CD14-positive monocyte (primary cell): Measurements from ENCODE around the gene HECW1. TPM values are rescaled to one million over a fixed set of nuclear protein-coding genes. Genes with fewer than 3 reads are reported as not detected.

Source experiments
- DNase-seq, 3 donors: peaks; one replicate each; pipeline ENCODE4 v3.0.0-alpha.2; 2011 to 2022
- H2AFZ ChIP-seq: 2 replicates; pipeline ENCODE4 v1.6.0; 2012; ENCODE audit warnings: mild to moderate bottlenecking, low read depth, low read length, inconsistent platforms; ENCODE audit not compliant: insufficient read depth, poor library complexity, severe bottlenecking
- H3K27ac ChIP-seq, 2 donors: 1 replicate in 1 of 2; 2 replicates in 1 of 2; pipeline ENCODE4 v1.5.1; 2012 to 2013; ENCODE audit warnings: low read length in 2 of 2, control low read depth in 1 of 2, inconsistent platforms in 1 of 2, low read depth in 1 of 2, mild to moderate bottlenecking in 1 of 2
- H3K27me3 ChIP-seq, 2 donors: one replicate each; pipeline versions ENCODE4 v1.6.0 to v1.6.1; 2011 to 2013; ENCODE audit warnings: low read length in 2 of 2; ENCODE audit not compliant: control insufficient read depth in 2 of 2, insufficient read depth in 2 of 2
- H3K36me3 ChIP-seq, 2 donors: replicated peaks in 1 of 2; 1 replicate in 1 of 2; 2 replicates in 1 of 2; pipeline versions ENCODE4 v1.5.1 to v1.6.1; 2012 to 2013; ENCODE audit warnings: low read length in 2 of 2, control low read depth in 1 of 2, inconsistent platforms in 1 of 2, mild to moderate bottlenecking in 1 of 2; ENCODE audit not compliant: insufficient read depth in 2 of 2, control insufficient read depth in 1 of 2
- H3K4me1 ChIP-seq, 2 donors: 1 replicate in 1 of 2; 2 replicates in 1 of 2; pipeline versions ENCODE4 v1.5.1 to v1.6.1; 2012 to 2013; ENCODE audit warnings: low read length in 2 of 2, control low read depth in 1 of 2, inconsistent platforms in 1 of 2, mild to moderate bottlenecking in 1 of 2, moderate library complexity in 1 of 2; ENCODE audit not compliant: insufficient read depth in 2 of 2, control insufficient read depth in 1 of 2
- H3K4me2 ChIP-seq: replicated peaks from 2 replicates; pipeline ENCODE3; 2012; ENCODE audit warnings: low read length, moderate library complexity, mild to moderate bottlenecking; ENCODE audit not compliant: poor library complexity, severe bottlenecking; ENCODE audit errors: extremely low read depth
- H3K4me3 ChIP-seq, 3 experiments: fragments of 200-600 bp in 1 of 3; sonication (generic) in 1 of 3; replicated peaks in 1 of 3; 1 replicate in 2 of 3; 2 replicates in 1 of 3; pipeline ENCODE4 v1.5.1; 2011 to 2013; ENCODE audit warnings: low read length in 3 of 3, mild to moderate bottlenecking in 3 of 3, control low read depth in 2 of 3, low read depth in 2 of 3, inconsistent platforms in 1 of 3, moderate library complexity in 1 of 3
- H3K79me2 ChIP-seq: 2 replicates; pipeline ENCODE4 v1.6.0; 2012; ENCODE audit warnings: mild to moderate bottlenecking, control low read depth, inconsistent platforms, low read length, moderate library complexity; ENCODE audit not compliant: insufficient read depth
- H3K9ac ChIP-seq: 2 replicates; pipeline ENCODE4 v1.6.0; 2017; ENCODE audit warnings: low read length, mild to moderate bottlenecking; ENCODE audit not compliant: insufficient read depth, poor library complexity, severe bottlenecking
- H3K9me3 ChIP-seq, 2 donors: replicated peaks in 1 of 2; 1 replicate in 1 of 2; 2 replicates in 1 of 2; pipeline versions ENCODE4 v1.5.1 to v1.6.1; 2012 to 2013; ENCODE audit warnings: low read length in 2 of 2, control low read depth in 1 of 2; ENCODE audit not compliant: control insufficient read depth in 1 of 2, insufficient read depth in 1 of 2
- H4K20me1 ChIP-seq: 2 replicates; pipeline ENCODE4 v1.6.0; 2012; ENCODE audit warnings: mild to moderate bottlenecking, low read length, control low read depth, moderate library complexity; ENCODE audit not compliant: insufficient read depth
- H3K27ac Mint-ChIP-seq, 7 donors: one replicate each; pipeline ENCODE4 v1.8.0; 2020; ENCODE audit warnings: mild to moderate bottlenecking in 7 of 7, mixed read lengths in 7 of 7, moderate library complexity in 6 of 7, inconsistent platforms in 2 of 7
- H3K27me3 Mint-ChIP-seq, 3 donors: one replicate each; pipeline ENCODE4 v1.8.0; 2021 to 2022; ENCODE audit warnings: low read depth in 3 of 3, mild to moderate bottlenecking in 3 of 3, mixed read lengths in 3 of 3, moderate library complexity in 3 of 3, inconsistent platforms in 1 of 3
- H3K36me3 Mint-ChIP-seq, 2 donors: one replicate each; pipeline ENCODE4 v1.8.0; 2020; ENCODE audit warnings: mixed read lengths in 2 of 2, inconsistent platforms in 1 of 2, mild to moderate bottlenecking in 1 of 2
- H3K4me1 Mint-ChIP-seq: one replicate; pipeline ENCODE4 v1.8.0; 2020; ENCODE audit warnings: mild to moderate bottlenecking, mixed read lengths
- H3K4me3 Mint-ChIP-seq, 2 donors: one replicate each; pipeline ENCODE4 v1.8.0; 2020; ENCODE audit warnings: mild to moderate bottlenecking in 2 of 2, mixed read lengths in 2 of 2, moderate library complexity in 1 of 2
- H3K9me3 Mint-ChIP-seq, 7 donors: one replicate each; pipeline ENCODE4 v1.8.0; 2020 to 2022; ENCODE audit warnings: mixed read lengths in 7 of 7, mild to moderate bottlenecking in 6 of 7, moderate library complexity in 6 of 7, inconsistent platforms in 2 of 7
- CTCF ChIP-seq: fragments of 200-600 bp; IDR thresholded peaks from one replicate; pipeline ENCODE4 v1.8.0; 2022; ENCODE audit warnings: antibody characterized with exemption, mild to moderate bottlenecking
- WGBS: methylation state at CpG from one replicate; pipeline ENCODE4 v1.1.5; 2013; ENCODE audit warnings: missing lambda C conversion rate; ENCODE audit not compliant: insufficient coverage; 5-methylcytosine and 5-hydroxymethylcytosine counted together
- intact Hi-C, 2 donors: fragments of 100-400 bp; cut with micrococcal nuclease; formaldehyde crosslinking; loops; one replicate each; pipeline versions ENCODE4 v1.15.0 to v1.15.1; 2023
- polyA plus RNA-seq, 3 donors: library from polyadenylated mRNA; depleted of rRNA in 1 of 3; unstranded in 2 of 3; stranded (reverse) in 1 of 3; fragments of 300-500 nt in 2 of 3; fragments of >200 nt in 1 of 3; fragmentation: Illumina TruSeq in 2 of 3; gene quantifications; 1 replicate in 2 of 3; 2 replicates in 1 of 3; pipeline ENCODE4 v1.2.3, GENCODE V29; 2012 to 2021

Gene HECW1
- polyA plus RNA-seq, 3 donors: not detected

- TF ChIP-seq CTCF: no peak
- H3K4me1 Mint-ChIP-seq: no peaks in the 10 kb centered on the region
- Histone ChIP-seq H3K4me1 (no peaks in the 10 kb centered on the region), H2AFZ (no peak overlapping the region), H3K27ac (no peak overlapping the region), H3K4me3 (no peak overlapping the region), H3K4me2 (no peak overlapping the region), H3K27me3 (no peaks in the 10 kb centered on the region), H3K9me3 (no peaks in the 10 kb centered on the region), H3K79me2 (no peaks in the 10 kb centered on the region), H3K9ac (no peak overlapping the region), H3K36me3 (no peaks in the 10 kb centered on the region), H4K20me1 (no peaks in the 10 kb centered on the region)
- intact Hi-C loops: no loop called here
- peaks cover 0 to 7% (median 0%) of the 10 kb centered on the region in 7 donors for H3K9me3 Mint-ChIP-seq
- 80% methylated on average over 1 of the region's 2 CpGs for WGBS
- H3K4me3 Mint-ChIP-seq: peak overlapping the region in 1 of 2 donors; percentile 22
- H3K27me3 Mint-ChIP-seq: peaks cover 4 to 7% (median 4%) of the 10 kb centered on the region in 3 donors
- no peak for DNase-seq
- no peak overlapping the region for H3K27ac Mint-ChIP-seq
- no peaks in the 10 kb centered on the region for H3K36me3 Mint-ChIP-seq
Observed at GRCh38 chr7:43281268-43281667, 168.8 kb downstream of the HECW1 start.

- H4K20me1 ChIP-seq: no peaks in the 10 kb centered on the region
- peaks cover 0 to 7% of the 10 kb centered on the region in 2 donors for H3K9me3 ChIP-seq
- H3K9me3 Mint-ChIP-seq: peaks cover 2 to 21% (median 6%) of the 10 kb centered on the region in 7 donors
- no peak overlapping the region for H3K27ac Mint-ChIP-seq
- no peak for DNase-seq
- no peak for TF ChIP-seq CTCF
- peaks cover 2 to 4% (median 3%) of the 10 kb centered on the region in 3 donors for H3K27me3 Mint-ChIP-seq
- H3K4me3 ChIP-seq: no peak overlapping the region
- no peak overlapping the region for H3K27ac ChIP-seq
- H3K79me2 ChIP-seq: no peaks in the 10 kb centered on the region
- no peaks in the 10 kb centered on the region for H3K4me1 ChIP-seq
- H3K4me1 Mint-ChIP-seq: no peaks in the 10 kb centered on the region
- 100% methylated on average over 1 of the region's 5 CpGs for WGBS
- no peak overlapping the region for H3K4me2 ChIP-seq
- no peaks in the 10 kb centered on the region for H3K36me3 ChIP-seq
- intact Hi-C loops: no loop called here
- no peaks in the 10 kb centered on the region for H3K27me3 ChIP-seq
- no peaks in the 10 kb centered on the region for H3K36me3 Mint-ChIP-seq
- no peak overlapping the region for H2AFZ ChIP-seq
- H3K4me3 Mint-ChIP-seq: no peak overlapping the region
- H3K9ac ChIP-seq: no peak overlapping the region
Observed at GRCh38 chr7:43283706-43284105, 171.3 kb downstream of the HECW1 start.
